Measurements from ENCODE around the gene ARPC5L. TPM values are rescaled to one million over a fixed set of nuclear protein-coding genes. Genes with fewer than 3 reads are reported as not detected.

Gene ARPC5L
- total and polyA plus RNA-seq, 2 of the 8 experiments (the other 6 are each of a cell fraction or from before 2014, with no cell fraction given) = 34.1 to 50.6 TPM

- TF ChIP-seq CHD1 (IDR thresholded peaks at IDR 0.05; ENCODE audit: low read depth, low read length) (peak; percentile 89), POU5F1 (IDR thresholded peaks at IDR 0.05; ENCODE audit: low read depth, low read length) (no peak), TAF1 (IDR thresholded peaks at IDR 0.05; ENCODE audit: low read depth, low read length) (peak; percentile 99), GTF2F1 (IDR thresholded peaks at IDR 0.05; ENCODE audit: borderline replicate concordance, low read depth, low read length) (peak; percentile 87; the same call in 1 of the 2 replicates), JUND (IDR thresholded peaks at IDR 0.05; ENCODE audit: low read length) (peak; percentile 98), CBX8 (IDR thresholded peaks at IDR 0.05; ENCODE audit: borderline replicate concordance, low read depth, low read length) (no peak), SP2 (IDR thresholded peaks at IDR 0.05; ENCODE audit: low read length) (no peak), TCF12 (IDR thresholded peaks at IDR 0.05; ENCODE audit: low read depth, low read length) (no peak), USF2 (IDR thresholded peaks at IDR 0.05; ENCODE audit: low read length) (peak; percentile 44), ATF2 (IDR thresholded peaks at IDR 0.05; ENCODE audit: low read length) (no peak), TBP (IDR thresholded peaks at IDR 0.05; ENCODE audit: low read depth, low read length) (peak; percentile 96), GABPA (IDR thresholded peaks at IDR 0.05; ENCODE audit: borderline replicate concordance, insufficient read depth, low read length) (peak; percentile 91), CBX5 (IDR thresholded peaks at IDR 0.05; ENCODE audit: low read depth, low read length) (no peak), EP300 (IDR thresholded peaks at IDR 0.05; ENCODE audit: borderline replicate concordance in 1 of 2, low read depth in 2 of 2, low read length in 2 of 2) (peak in 1 of 2 experiments; percentile 99; a peak in 2 of 3 replicates), CTBP2 (IDR thresholded peaks at IDR 0.05; ENCODE audit: borderline replicate concordance, insufficient read depth, insufficient read length, low read length) (no peak), RBBP5 (IDR thresholded peaks at IDR 0.05; ENCODE audit: borderline replicate concordance, low read depth, low read length) (0 out of 2 replicates have a peak, but pooled peaks have one; percentile 55), SIRT6 (IDR thresholded peaks at IDR 0.05; ENCODE audit: low read length) (no peak), SAP30 (IDR thresholded peaks at IDR 0.05; ENCODE audit: insufficient read depth, insufficient replicate concordance, low read length) (peak; percentile 69), POLR2A (IDR thresholded peaks at IDR 0.05; ENCODE audit: control extremely low read depth in 1 of 2, low read depth in 2 of 2, low read length in 2 of 2) (peak in 1 of 2 experiments; percentile 97; a peak in 2 of 3 replicates), RXRA (IDR thresholded peaks at IDR 0.05; ENCODE audit: insufficient read depth, low read depth, low read length) (no peak), CEBPB (IDR thresholded peaks at IDR 0.05; ENCODE audit: low read depth, low read length) (no peak)
These were observed at the start of gene ARPC5L, which contains the start of gene RPL35 (continued) for GRCh38 chr9:124861342-124862229.

Data from H1 (cell line).